Tibial artery (tissue), 4 donors: ENCODE measurements around the gene ZSCAN20.
"Not testable (repeated sequence)": the region's sequence is repeated elsewhere in the genome, so short reads cannot be mapped to it uniquely, and the experiment has no call there.

Source experiments
- DNase-seq, 2 donors: peaks; one replicate each; pipeline ENCODE4 v3.0.0-alpha.2; 2019
- H3K27ac ChIP-seq, 2 donors: fragments of 200-600 bp; sonication (generic) in 1 of 2; 1 replicate in 1 of 2; 2 replicates in 1 of 2; pipeline ENCODE4 v1.5.1; 2018 to 2019; ENCODE audit warnings: mild to moderate bottlenecking in 1 of 2
- H3K27me3 ChIP-seq, 2 donors: fragments of 200-600 bp; sonication (generic) in 1 of 2; one replicate each; pipeline versions ENCODE4 v1.5.1 to v1.6.0; 2016 to 2019
- H3K36me3 ChIP-seq, 3 donors: fragments of 200-600 bp; sonication (generic) in 2 of 3; one replicate each; pipeline ENCODE4 v1.5.1; 2016 to 2019; ENCODE audit warnings: mild to moderate bottlenecking in 2 of 3
- H3K4me1 ChIP-seq, 4 donors: fragments of 200-600 bp; sonication (generic) in 2 of 4; 1 replicate in 3 of 4; 2 replicates in 1 of 4; pipeline ENCODE4 v1.5.1; 2016 to 2019
- H3K4me3 ChIP-seq, 2 donors: fragments of 200-600 bp; sonication (generic) in 1 of 2; 1 replicate in 1 of 2; 2 replicates in 1 of 2; pipeline ENCODE4 v1.5.1; 2018 to 2019; ENCODE audit warnings: mild to moderate bottlenecking in 2 of 2
- H3K9me3 ChIP-seq, 3 donors: fragments of 200-600 bp; sonication (generic) in 1 of 3; one replicate each; pipeline ENCODE4 v1.5.1; 2016 to 2019
- CTCF ChIP-seq, 2 experiments: fragments of 200-600 bp in 1 of 2; fragments of 450-650 bp in 1 of 2; IDR thresholded peaks; one replicate each; pipeline ENCODE4 v1.5.1; 2017 to 2019; ENCODE audit warnings: antibody characterized with exemption in 2 of 2, mild to moderate bottlenecking in 1 of 2, moderate library complexity in 1 of 2
- intact Hi-C: fragments of 100-400 bp; cut with DNase I; formaldehyde crosslinking; loops from one replicate; pipeline ENCODE4 v1.15.0; 2023; ENCODE audit warnings: low total_unique reads

Gene ZSCAN20

GRCh38 chr1:33501774-33502173 lies 29.3 kb downstream of the ZSCAN20 start:
- intact Hi-C loops, result no loop called here
- Histone ChIP-seq H3K27me3 (no peaks in the 10 kb centered on the region), H3K4me3 (no peak overlapping the region), H3K36me3 (peaks cover 2 to 22% (median 20%) of the 10 kb centered on the region in 3 donors), H3K4me1 (no peaks in the 10 kb centered on the region), H3K9me3 (peaks cover 0 to 32% (median 10%) of the 10 kb centered on the region in 3 donors), H3K27ac (no peak overlapping the region)
- no peak for DNase-seq
- TF ChIP-seq CTCF (IDR thresholded peaks at IDR 0.05), result no peak

GRCh38 chr1:33502726-33503125 lies 30.3 kb downstream of the ZSCAN20 start:
- Histone ChIP-seq H3K27ac (no peak overlapping the region), H3K4me3 (no peak overlapping the region), H3K36me3 (peaks cover 0 to 13% (median 10%) of the 10 kb centered on the region in 3 donors), H3K9me3 (peaks cover 0 to 22% (median under 1%) of the 10 kb centered on the region in 3 donors), H3K4me1 (no peaks in the 10 kb centered on the region), H3K27me3 (no peaks in the 10 kb centered on the region)
- TF ChIP-seq CTCF (IDR thresholded peaks at IDR 0.05), result no peak
- intact Hi-C loops, result no loop called here
- DNase-seq, result no peak

GRCh38 chr1:33503506-33503905 lies 31.1 kb downstream of the ZSCAN20 start:
- DNase-seq, result no peak
- Histone ChIP-seq H3K4me3 (no peak overlapping the region), H3K27ac (no peak overlapping the region), H3K36me3 (peaks cover 0 to 7% (median 4%) of the 10 kb centered on the region in 3 donors), H3K9me3 (peaks cover 0 to 15% (median 0%) of the 10 kb centered on the region in 3 donors), H3K27me3 (no peaks in the 10 kb centered on the region), H3K4me1 (no peaks in the 10 kb centered on the region)
- intact Hi-C loops, result no loop called here
- TF ChIP-seq CTCF (IDR thresholded peaks at IDR 0.05), result no peak

GRCh38 chr1:33507661-33508060 lies 35.2 kb downstream of the ZSCAN20 start:
- TF ChIP-seq CTCF (IDR thresholded peaks at IDR 0.05), result no peak
- no peak overlapping the region for H3K4me3 ChIP-seq
- H3K27ac ChIP-seq, result no peak overlapping the region

GRCh38 chr1:33508151-33508550 lies 35.7 kb downstream of the ZSCAN20 start:
- no peak for TF ChIP-seq CTCF (IDR thresholded peaks at IDR 0.05)
- intact Hi-C loops, result no loop called here
- Histone ChIP-seq H3K9me3 (no peaks in the 10 kb centered on the region), H3K27ac (no peak overlapping the region), H3K4me1 (no peaks in the 10 kb centered on the region), H3K27me3 (no peaks in the 10 kb centered on the region), H3K36me3 (no peaks in the 10 kb centered on the region), H3K4me3 (no peak overlapping the region)
- DNase-seq, result no peak

More at GRCh38 chr1:33507661-33508060, 35.2 kb downstream of the ZSCAN20 start:
- Histone ChIP-seq H3K9me3 (no peaks in the 10 kb centered on the region), H3K4me1 (no peaks in the 10 kb centered on the region), H3K27me3 (no peaks in the 10 kb centered on the region), H3K36me3 (no peaks in the 10 kb centered on the region)
- DNase-seq, result no peak
- intact Hi-C loops, result no loop called here

GRCh38 chr1:33509276-33509675 lies 36.8 kb downstream of the ZSCAN20 start:
- DNase-seq, H3K27ac ChIP-seq, H3K36me3 ChIP-seq, H3K4me1 ChIP-seq, intact Hi-C loops, H3K4me3 ChIP-seq, H3K9me3 ChIP-seq, H3K27me3 ChIP-seq: not testable (repeated sequence)
